Measurements from ENCODE around the gene HIGD1C.

Gene HIGD1C

DNA sequence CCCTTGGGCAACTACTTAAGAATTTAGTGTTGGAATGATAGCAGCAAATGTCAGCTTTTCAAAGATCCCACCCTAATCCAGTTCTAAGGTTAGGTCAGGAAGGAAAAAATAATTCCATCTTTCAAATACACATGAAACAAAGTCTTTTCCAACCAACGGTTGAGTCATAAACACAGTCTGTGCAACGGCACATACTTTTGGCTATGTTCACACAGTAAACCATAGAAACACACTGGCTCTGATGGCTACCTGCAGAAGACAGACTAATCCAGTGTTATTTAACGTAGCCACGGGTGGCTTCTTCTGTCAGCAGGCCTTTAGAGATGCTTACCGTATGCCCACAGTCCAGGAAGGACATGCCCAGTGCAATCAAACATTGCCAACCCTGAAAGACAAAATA is 35.7 kb downstream of the HIGD1C start:
- no peak overlapping the region; the same call in 1 of the 2 replicates for H3K27ac ChIP-seq
- TF ChIP-seq, protein P1, sequence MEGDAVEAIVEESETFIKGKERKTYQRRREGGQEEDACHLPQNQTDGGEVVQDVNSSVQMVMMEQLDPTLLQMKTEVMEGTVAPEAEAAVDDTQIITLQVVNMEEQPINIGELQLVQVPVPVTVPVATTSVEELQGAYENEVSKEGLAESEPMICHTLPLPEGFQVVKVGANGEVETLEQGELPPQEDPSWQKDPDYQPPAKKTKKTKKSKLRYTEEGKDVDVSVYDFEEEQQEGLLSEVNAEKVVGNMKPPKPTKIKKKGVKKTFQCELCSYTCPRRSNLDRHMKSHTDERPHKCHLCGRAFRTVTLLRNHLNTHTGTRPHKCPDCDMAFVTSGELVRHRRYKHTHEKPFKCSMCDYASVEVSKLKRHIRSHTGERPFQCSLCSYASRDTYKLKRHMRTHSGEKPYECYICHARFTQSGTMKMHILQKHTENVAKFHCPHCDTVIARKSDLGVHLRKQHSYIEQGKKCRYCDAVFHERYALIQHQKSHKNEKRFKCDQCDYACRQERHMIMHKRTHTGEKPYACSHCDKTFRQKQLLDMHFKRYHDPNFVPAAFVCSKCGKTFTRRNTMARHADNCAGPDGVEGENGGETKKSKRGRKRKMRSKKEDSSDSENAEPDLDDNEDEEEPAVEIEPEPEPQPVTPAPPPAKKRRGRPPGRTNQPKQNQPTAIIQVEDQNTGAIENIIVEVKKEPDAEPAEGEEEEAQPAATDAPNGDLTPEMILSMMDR (conservative IDR thresholded peaks at IDR 0.05) = no peak

DNA sequence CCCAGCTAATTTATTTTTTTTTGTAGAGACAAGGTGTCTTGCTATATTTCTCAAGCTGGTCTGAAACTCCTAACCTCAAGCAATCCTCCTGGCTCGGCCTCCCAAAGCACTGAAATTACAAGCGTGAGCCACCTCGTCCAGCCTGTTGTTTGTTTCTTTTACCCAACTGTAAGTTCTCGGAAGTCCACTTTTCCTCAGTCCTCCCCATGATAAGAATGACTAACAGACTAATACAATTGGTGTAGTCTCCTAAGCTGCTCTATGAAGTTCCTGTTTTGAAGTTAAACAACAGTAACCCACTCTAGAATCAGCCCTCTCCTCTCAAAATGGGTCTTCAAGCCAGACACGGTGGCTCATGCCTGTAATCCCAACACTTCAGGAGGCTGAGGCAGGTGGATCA is 36.5 kb downstream of the HIGD1C start:
- H3K27ac ChIP-seq = no peak overlapping the region
- TF ChIP-seq, protein P1 (conservative IDR thresholded peaks at IDR 0.05) = no peak

DNA sequence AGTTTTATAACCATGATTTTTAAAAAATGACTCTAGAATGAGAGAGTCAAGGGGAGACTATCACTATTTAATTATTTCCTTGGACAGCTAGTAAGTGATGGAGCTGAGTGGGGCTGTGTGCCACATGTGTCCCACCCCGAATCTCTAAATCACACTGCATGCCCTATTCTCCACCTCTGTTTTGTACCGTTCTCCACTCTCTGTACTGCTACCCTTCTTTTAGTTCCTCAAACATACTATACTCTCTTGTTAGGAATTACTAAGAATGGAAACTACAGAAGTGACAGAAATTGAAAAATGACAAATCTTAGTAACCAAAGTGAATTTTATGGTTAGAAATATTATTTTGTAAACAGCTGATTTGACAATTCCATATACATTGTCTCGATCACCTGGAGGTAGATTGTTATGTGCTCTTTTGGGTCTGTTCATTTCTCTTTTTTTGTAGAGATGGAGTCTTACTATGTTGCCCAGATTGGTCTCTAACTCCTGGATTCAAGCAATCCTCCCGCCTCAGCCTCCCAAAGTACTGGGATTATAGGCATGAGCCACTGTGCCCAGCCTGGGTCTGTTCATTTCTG is 37.9 kb downstream of the HIGD1C start:
- no peak overlapping the region for H3K27ac ChIP-seq
- TF ChIP-seq, protein P1 (conservative IDR thresholded peaks at IDR 0.05) = no peak

DNA sequence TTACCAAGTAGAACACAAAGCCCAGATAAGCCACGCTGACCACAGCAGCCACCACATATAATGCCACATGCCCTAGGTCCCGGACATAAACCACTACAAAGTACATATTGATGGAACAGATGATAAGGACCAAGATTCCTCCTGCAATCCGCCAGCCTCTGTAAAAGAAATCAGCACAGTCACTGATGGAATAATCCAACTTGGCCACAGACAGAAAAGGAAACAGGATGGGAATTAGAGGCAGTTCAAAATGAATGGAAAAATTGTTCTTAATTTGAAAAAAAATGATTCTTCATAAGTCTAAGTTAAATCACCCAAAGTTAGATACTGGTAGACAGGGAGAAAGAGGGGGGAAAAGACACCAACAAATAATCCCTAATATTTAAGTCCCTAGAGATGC is 38.4 kb downstream of the HIGD1C start:
- H3K27ac ChIP-seq = no peak overlapping the region
- TF ChIP-seq, protein P1 (conservative IDR thresholded peaks at IDR 0.05) = no peak

DNA sequence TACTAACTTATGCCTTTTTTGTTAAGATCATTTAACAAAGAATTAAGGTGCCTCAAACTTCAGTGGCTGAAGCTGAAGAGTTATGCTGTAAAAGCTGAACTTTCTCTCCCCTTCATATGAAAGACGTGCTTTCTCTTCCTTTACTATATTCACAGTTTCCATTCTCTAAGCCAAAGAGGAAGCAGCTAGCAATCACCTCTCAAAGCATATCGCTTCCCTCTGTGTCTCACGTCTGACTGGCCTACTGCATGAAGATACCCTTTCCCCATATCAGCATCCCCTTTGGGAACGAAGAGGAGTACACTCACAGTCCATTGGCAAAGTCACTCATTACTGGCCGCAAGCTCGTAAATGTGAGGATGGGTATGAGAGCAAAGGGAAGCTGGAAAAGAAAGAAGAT is 38.9 kb downstream of the HIGD1C start:
- TF ChIP-seq, protein P1 (conservative IDR thresholded peaks at IDR 0.05) = no peak
- H3K27ac ChIP-seq = no peak overlapping the region

DNA sequence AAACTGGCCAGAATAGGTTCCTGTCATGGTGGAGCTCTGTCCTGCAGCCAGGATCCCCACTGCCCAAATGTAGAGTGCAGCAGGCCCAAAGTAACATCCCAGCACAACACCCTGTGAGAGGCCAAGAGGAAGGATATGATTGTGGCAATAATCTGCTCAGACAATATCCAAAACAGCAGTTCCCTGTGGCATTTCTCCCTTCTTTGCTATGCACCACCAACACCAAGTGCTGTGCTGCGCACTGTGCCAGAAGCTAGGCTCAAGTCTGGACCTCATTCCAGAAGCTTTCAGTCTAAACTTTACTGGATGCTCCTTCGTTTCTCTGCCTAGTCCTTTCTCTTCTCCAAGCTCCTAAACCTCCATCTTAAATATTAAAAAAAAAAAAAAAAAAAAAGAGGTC is 40.5 kb downstream of the HIGD1C start:
- TF ChIP-seq, protein P1 (conservative IDR thresholded peaks at IDR 0.05) = no peak
- no peak overlapping the region for H3K27ac ChIP-seq

DNA sequence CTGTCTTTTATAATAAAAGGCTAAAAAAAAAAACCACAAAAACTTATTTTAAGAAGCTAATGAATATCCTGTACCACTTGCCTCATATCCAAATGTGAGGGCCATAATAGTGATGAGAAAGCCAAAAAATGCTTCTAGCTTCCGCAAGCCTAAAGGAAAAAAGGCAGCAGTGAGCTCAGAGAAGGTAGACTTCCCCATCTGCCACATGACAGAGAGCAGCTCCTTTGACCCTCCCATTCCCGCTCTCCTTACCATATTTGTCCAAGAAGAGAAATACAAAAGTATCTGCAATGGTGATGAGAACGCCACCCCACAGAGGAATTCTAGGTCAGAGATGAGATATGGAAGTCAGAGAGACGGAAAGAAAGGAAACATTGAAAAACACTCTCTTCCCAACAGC is 46.7 kb downstream of the HIGD1C start:
- TF ChIP-seq, protein P1 (conservative IDR thresholded peaks at IDR 0.05) = no peak
- H3K27ac ChIP-seq = no peak overlapping the region
